ENCODE results near the gene HEMK1. TPM values are rescaled to one million over a fixed set of nuclear protein-coding genes. Genes with fewer than 3 reads are reported as not detected.

Gene HEMK1
- total RNA-seq, 2 experiments from 2014 or later, result 27.0 to 30.4 TPM

DNA sequence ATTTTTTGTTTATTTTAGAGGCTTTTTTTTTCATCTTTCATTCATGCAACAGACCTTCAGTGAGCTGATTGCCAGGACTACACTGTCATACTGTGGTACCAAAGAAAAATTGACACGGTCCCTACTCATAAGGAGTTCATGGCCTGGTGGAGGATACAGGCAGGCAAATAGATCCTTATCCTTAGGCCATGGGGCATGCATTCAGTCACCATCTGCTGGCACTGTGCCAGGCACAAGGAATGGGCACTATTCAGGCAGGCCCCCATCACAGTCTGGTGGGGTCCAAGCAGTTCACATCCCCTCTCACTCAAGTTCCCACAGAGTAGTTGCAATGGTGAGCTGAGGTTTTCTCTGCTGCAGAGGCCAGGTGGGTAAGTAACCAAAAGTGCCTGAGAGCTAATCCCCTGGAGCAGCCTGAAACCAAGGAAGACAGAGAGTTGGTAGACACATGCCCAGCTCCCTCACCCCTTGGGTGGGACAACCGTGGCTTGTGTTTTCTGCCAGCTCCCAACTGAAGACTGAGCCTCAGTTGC, 25.0 kb downstream of the HEMK1 start:
- Mint-ChIP-seq H3K4me1 (ENCODE audit: low read depth) (peaks cover 69% of the 10 kb centered on the region), H3K9me3 (no peaks in the 10 kb centered on the region), H3K27ac (peak overlapping the region; percentile 59), H3K4me3 (no peak overlapping the region), H3K27me3 (ENCODE audit: low read depth) (no peaks in the 10 kb centered on the region), H3K36me3 (ENCODE audit: low read depth) (no peaks in the 10 kb centered on the region)
- DNase-seq, result no peak
- intact Hi-C loops (cut with micrococcal nuclease), result loop anchor here (10.0 kb wide), 1 partner anchor 1460 kb away; the partner anchor contains the start of gene DUSP7
- CTCF ChIA-PET, result interaction anchor here (0.8 to 10.7 kb wide), 5 partner anchors 9 to 22 kb away, joined by 3 to 243 read pairs (median 6); partner anchors contain the start of genes CISH and MAPKAPK3

DNA sequence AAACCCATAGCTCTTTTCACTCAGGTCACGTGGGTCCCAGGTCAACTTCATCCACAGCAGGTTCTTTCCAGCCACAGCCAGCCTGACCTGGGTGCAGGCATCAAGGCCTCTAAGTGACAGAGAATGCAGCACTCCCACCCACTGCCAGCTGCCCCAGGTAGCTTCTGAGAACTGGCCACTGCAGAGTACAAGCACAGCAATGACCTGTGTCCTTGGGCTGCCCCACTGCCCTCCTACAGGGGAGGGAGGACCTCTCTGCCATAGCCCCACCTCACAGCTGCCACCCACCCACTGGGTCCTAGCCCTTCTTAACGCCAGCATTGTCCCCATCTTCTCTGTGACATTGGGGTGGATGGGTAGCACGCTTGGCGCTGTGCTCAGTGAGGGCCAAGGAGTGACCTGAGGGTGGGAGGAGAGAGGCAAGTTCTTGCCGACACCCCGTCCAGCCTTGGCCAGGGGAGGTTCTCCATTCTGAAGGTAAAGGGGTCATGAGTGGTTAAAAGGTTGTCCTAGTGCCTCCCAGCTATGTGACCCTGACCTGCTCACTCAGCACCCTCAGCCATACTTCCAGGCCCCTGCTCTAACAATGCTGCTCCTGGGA, 29.9 kb downstream of the HEMK1 start:
- Mint-ChIP-seq H3K27ac (peak overlapping the region; percentile 100), H3K9me3 (no peaks in the 10 kb centered on the region), H3K27me3 (ENCODE audit: low read depth) (no peaks in the 10 kb centered on the region), H3K4me1 (ENCODE audit: low read depth) (peaks cover 72% of the 10 kb centered on the region), H3K4me3 (no peak overlapping the region), H3K36me3 (ENCODE audit: low read depth) (peaks cover 9% of the 10 kb centered on the region)
- intact Hi-C loops (cut with micrococcal nuclease), result loop anchor here (10.0 kb wide), 1 partner anchor 1456 kb away; the partner anchor contains the start of gene DUSP7
- no peak for DNase-seq
- CTCF ChIA-PET, result interaction anchor here (0.5 to 7.8 kb wide), 5 partner anchors 9 to 28 kb away, joined by 3 to 95 read pairs (median 7); partner anchors contain the start of genes CISH and MAPKAPK3

DNA sequence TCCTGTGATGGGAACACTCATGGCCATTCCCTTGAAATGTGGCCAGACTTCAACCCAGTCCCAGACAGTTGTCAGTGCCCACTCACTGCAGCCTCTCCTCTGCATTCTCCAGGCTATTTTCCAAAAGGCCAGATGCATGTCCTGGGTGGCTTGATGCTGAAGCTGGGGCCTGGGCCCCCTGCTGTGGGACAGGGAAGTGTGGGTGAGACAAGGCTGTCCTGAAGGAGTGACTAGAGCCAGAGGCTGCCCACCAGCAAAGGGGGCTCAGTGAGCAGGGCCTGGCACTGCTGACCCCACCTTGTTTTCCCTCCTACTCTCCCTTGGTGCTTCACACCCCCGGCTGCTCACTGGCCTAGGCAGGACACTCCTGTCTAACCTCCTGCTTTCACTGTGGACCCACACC, 30.4 kb downstream of the HEMK1 start:
- CTCF ChIA-PET, result interaction anchor here (1.7 to 7.8 kb wide), 3 partner anchors 10 to 29 kb away, joined by 7 to 95 read pairs (median 94); partner anchors contain the start of genes CISH and MAPKAPK3
- Mint-ChIP-seq H3K27ac (peak overlapping the region; percentile 100), H3K27me3 (ENCODE audit: low read depth) (no peaks in the 10 kb centered on the region), H3K9me3 (no peaks in the 10 kb centered on the region), H3K4me3 (peak overlapping the region; percentile 36), H3K4me1 (ENCODE audit: low read depth) (peaks cover 72% of the 10 kb centered on the region), H3K36me3 (ENCODE audit: low read depth) (peaks cover 13% of the 10 kb centered on the region)
- no peak for DNase-seq
- intact Hi-C loops (cut with micrococcal nuclease), result loop anchor here (10.0 kb wide), 1 partner anchor 1455 kb away; the partner anchor contains the start of gene DUSP7

DNA sequence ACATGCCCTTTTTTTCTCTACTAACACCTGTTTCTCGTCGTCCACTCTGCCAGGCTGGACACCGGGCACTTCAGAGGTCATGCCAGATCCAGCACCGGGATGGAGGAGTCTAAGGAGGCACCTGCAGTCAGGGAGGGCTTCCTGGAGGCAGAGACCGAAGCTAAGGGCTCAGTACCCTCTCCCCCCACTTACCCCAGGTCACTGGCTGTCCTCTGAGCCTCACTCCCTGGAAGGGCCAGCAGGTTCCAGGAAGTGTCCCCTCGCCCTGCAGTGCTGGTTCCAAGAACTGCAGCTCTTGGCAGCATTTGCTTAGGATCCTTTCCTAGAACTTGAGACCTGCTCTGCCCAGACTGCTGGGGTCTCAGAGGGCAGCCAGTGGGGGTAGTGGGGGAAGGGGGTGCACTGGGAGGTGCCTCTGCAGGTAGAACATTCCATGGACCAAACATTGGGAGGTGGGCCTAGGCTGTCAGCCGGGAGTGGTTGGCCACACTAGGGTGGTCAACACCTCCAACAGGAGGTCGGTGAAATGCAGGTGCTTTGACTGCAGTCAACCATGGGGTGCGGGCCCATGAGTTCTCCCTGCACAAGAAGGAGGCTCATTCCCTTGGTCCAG, 30.9 kb downstream of the HEMK1 start:
- H3K27ac Mint-ChIP-seq, result peak overlapping the region; percentile 100
- no peaks in the 10 kb centered on the region for H3K27me3 Mint-ChIP-seq (ENCODE audit: low read depth)
- peak overlapping the region; percentile 36 for H3K4me3 Mint-ChIP-seq
- H3K4me1 Mint-ChIP-seq (ENCODE audit: low read depth), result peaks cover 72% of the 10 kb centered on the region
- H3K9me3 Mint-ChIP-seq, result no peaks in the 10 kb centered on the region
- peaks cover 17% of the 10 kb centered on the region for H3K36me3 Mint-ChIP-seq (ENCODE audit: low read depth)
- intact Hi-C loops (cut with micrococcal nuclease), result no loop called here
- DNase-seq, result peak; percentile 12
- CTCF ChIA-PET, result interaction anchor here (5.4 to 11.1 kb wide), 3 partner anchors 10 to 28 kb away, joined by 94 to 234 read pairs (median 95); partner anchors contain the start of genes C3orf18, CISH, HEMK1 and MAPKAPK3

DNA sequence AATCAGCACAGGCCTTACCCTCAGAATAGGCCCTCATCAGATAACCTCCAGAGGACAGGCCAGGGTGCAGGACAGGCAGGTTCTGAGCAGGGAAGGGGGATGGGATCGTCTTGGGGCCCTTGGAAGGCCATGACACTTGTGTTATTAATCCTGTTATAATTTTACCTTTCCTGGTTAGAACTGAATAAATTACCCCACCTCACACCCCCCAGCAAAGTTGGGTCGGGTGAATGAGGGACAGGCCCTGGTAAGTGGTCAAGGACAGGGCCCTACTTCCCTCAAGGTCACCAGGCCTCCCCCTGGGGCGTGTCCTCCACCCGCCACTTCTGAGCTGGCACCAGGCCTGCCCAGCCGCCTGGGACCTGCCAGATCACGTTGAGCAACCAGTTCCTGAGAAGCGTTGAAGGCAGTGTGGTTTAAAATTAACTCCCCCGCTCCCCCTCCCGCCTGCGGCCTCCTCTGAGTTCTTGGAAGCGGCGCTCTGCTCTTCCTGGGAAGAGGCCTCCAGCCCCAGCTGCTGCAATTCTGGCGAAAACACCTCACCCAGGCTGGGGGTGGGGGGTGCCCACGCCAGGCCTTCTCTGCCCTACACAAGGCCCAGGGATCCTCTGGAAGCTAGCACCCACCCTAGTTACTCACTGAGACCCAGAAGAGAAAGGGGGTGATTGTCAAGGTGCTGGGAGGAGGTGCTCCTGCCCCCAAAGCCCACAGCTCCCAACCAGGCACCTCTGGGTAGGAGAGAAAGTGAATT, 31.7 kb downstream of the HEMK1 start:
- DNase-seq, result peak; percentile 95
- peaks cover 25% of the 10 kb centered on the region for H3K36me3 Mint-ChIP-seq (ENCODE audit: low read depth)
- H3K4me1 Mint-ChIP-seq (ENCODE audit: low read depth), result peaks cover 74% of the 10 kb centered on the region
- H3K27ac Mint-ChIP-seq, result peak overlapping the region; percentile 100
- no peaks in the 10 kb centered on the region for H3K9me3 Mint-ChIP-seq
- intact Hi-C loops (cut with micrococcal nuclease), result loop anchor here (1.0 kb wide), 4 partner anchors 10 to 242 kb away; partner anchors contain the start of genes CISH and TMEM115
- H3K4me3 Mint-ChIP-seq, result peak overlapping the region; percentile 68
- H3K27me3 Mint-ChIP-seq (ENCODE audit: low read depth), result no peaks in the 10 kb centered on the region
- CTCF ChIA-PET, result interaction anchor here (5.4 to 11.1 kb wide), 3 partner anchors 11 to 29 kb away, joined by 94 to 234 read pairs (median 95); partner anchors contain the start of genes C3orf18, CISH, HEMK1 and MAPKAPK3

DNA sequence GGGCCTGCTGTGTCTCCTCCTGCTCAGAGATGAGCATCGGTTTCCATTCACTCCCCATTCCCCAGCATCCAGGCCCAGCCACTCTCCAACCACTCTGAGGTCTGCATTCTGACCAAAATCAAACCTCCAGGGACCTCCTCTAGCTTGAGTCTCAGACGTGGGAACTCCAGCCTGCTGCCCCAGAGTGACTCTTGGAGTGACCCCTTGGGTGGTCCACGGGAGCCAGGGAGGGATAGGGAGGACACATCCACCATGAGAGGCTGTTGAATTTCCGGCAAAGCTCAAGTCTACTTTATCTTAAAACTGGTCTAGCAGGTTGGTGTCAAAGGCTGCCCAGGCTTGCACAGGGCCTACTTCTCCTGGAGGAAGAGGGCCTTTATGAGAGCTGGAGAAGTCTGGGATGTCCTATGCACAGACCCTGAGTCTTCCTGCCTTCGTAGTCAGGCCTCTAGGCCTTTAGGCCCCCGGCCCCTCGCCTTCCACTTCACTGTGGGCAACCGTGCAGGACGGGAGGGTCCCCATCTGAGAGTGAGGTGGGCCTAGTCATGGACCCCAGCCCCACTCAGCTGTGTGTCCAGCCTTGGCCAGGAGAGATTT, 33.4 kb downstream of the HEMK1 start:
- intact Hi-C loops (cut with micrococcal nuclease), result no loop called here
- H3K27ac Mint-ChIP-seq, result peak overlapping the region; percentile 100
- H3K9me3 Mint-ChIP-seq, result no peaks in the 10 kb centered on the region
- H3K4me1 Mint-ChIP-seq (ENCODE audit: low read depth), result peaks cover 84% of the 10 kb centered on the region
- no peaks in the 10 kb centered on the region for H3K27me3 Mint-ChIP-seq (ENCODE audit: low read depth)
- H3K4me3 Mint-ChIP-seq, result peak overlapping the region; percentile 68
- peak; percentile 17 for DNase-seq
- H3K36me3 Mint-ChIP-seq (ENCODE audit: low read depth), result peaks cover 41% of the 10 kb centered on the region
- CTCF ChIA-PET, result interaction anchor here (1.1 to 11.1 kb wide), 5 partner anchors 10 to 31 kb away, joined by 3 to 234 read pairs (median 94); partner anchors contain the start of genes C3orf18, CISH, HEMK1 and MAPKAPK3

DNA sequence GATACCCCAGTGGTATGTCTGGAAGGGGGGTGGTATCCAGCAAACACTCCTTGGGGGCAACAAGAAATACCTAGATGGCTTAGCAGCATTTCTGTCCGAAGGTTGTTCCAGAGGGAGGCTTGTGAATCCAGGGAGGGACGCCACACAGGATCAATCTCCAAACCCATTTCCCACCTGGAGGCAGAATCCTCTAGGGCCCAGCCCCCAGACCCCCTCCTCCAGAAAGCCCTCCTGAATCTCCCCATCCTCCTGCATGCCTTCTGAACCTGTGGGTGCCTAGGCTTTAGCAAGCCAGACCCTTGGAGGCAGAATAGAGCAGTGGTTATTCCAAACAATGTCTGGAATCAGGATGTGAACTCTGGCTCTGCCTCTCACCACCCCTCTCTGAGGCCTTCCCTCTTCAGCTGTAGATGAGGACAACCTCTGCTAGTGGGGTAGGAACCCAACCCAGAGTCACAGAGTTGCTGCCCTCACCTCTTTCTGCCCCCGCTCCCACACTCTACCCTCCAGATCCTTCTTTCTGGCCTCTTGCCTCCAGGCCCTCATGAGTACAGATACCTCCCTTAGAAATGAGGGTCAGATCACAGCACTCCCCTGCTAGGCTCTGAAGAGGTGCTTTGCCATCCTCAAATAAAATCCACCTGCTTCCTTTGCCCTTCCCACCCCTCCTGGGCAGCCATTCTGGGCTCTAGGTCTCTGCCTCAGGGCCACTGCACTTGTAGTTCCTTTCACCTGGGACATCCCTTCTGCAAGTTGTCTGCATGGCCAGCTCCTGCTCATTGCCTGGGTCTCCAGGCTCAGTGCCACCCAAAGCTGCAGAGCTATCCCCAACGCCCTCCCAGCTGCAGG, 34.2 kb downstream of the HEMK1 start:
- Mint-ChIP-seq H3K9me3 (no peaks in the 10 kb centered on the region), H3K36me3 (ENCODE audit: low read depth) (peaks cover 49% of the 10 kb centered on the region), H3K27me3 (ENCODE audit: low read depth) (no peaks in the 10 kb centered on the region), H3K4me1 (ENCODE audit: low read depth) (peaks cover 87% of the 10 kb centered on the region), H3K4me3 (no peak overlapping the region), H3K27ac (peak overlapping the region; percentile 100)
- CTCF ChIA-PET, result interaction anchor here (1.3 to 11.1 kb wide), 5 partner anchors 10 to 260 kb away, joined by 3 to 234 read pairs (median 94); partner anchors contain the start of genes C3orf18, CISH, HEMK1 and MAPKAPK3
- intact Hi-C loops (cut with micrococcal nuclease), result no loop called here
- peak; percentile 12 for DNase-seq

DNA sequence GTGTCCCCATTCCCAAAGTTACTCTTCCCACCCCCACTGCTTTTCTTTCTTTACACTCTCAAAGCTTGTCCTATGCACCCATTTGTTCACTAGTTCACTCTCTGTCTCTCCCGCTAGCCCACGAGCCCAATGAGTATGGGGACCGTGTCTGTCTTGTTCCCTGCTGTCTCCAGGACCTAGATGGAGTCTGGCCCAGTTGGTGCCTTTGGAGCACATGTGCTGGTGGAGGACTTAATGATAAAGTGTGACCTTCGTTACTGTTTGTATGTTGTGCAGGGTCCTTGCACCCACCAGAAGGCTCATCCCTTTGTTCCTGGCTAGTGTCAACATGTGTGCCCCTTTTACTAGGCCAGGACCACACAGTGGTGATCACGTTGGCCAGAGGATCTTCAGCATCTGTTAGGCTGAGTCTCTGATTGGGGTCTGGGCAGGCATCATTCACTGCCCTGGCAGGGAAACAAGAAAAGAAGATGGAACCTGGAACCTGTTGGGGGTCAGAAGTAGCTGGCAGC, 34.8 kb downstream of the HEMK1 start:
- intact Hi-C loops (cut with micrococcal nuclease), result no loop called here
- peak overlapping the region; percentile 100 for H3K27ac Mint-ChIP-seq
- DNase-seq, result no peak

DNA sequence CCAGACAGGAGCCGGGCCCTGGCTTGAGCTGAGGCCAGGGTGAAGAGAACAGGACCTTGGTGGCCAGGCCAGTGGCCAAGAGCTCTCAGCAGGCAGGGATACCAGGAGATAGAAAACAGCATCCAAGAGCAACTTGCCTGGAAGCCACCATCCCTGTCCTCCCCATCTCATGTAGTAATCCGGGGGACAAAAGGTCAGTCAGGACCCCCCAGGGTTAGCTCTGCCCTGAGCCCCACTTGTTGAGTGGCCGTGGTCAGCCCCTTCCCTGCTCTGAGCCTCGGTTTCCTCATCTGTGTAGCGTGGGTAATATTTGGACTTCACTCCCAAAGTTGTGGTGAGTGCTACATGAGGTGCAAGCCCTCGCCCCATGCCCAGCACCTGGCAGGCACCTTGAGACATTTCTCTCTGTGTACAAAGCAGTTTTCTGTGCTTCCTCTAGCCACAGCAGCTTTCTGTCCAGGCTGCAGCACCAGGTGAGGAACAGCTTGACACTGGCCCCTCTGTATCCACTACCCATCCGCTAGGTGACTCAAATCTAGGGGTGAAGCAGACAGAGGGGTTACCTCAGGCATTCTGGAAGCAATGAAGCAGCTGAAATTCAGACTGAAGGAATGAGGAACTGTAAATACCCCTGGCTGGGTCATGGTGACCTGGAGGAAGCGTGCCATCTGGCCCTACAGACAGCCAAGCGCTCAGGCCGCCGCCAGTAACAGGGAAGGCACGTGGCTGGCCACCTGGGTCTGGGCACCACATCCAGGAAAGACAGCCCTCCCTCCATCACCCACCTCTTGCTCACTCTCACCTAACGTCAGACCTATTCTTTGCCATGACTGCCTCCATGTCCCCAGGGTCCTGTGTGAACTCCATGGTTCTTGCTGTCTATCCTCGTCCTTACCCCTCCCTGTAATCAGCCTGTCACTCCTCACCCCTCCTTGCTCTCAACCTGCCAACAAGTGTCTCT, 35.6 kb downstream of the HEMK1 start:
- DNase-seq, result peak; percentile 46
- Mint-ChIP-seq H3K36me3 (ENCODE audit: low read depth) (peaks cover 63% of the 10 kb centered on the region), H3K4me1 (ENCODE audit: low read depth) (peaks cover 78% of the 10 kb centered on the region), H3K4me3 (peak overlapping the region; percentile 96), H3K9me3 (no peaks in the 10 kb centered on the region), H3K27me3 (ENCODE audit: low read depth) (no peaks in the 10 kb centered on the region), H3K27ac (peak overlapping the region; percentile 100)
- CTCF ChIA-PET, result interaction anchor here (0.8 to 11.1 kb wide), 10 partner anchors 8 to 261 kb away, joined by 3 to 234 read pairs (median 5); partner anchors contain the start of genes C3orf18 and HEMK1
- intact Hi-C loops (cut with micrococcal nuclease), result no loop called here

More for the DNA sequence above, 34.8 kb downstream of the HEMK1 start:
- H3K4me3 Mint-ChIP-seq, result peak overlapping the region; percentile 1
- peaks cover 85% of the 10 kb centered on the region for H3K4me1 Mint-ChIP-seq (ENCODE audit: low read depth)
- CTCF ChIA-PET, result interaction anchor here (0.9 to 11.1 kb wide), 6 partner anchors 9 to 261 kb away, joined by 3 to 234 read pairs (median 50); partner anchors contain the start of genes C3orf18, CISH, HEMK1 and MAPKAPK3
- H3K27me3 Mint-ChIP-seq (ENCODE audit: low read depth), result no peaks in the 10 kb centered on the region
- no peaks in the 10 kb centered on the region for H3K9me3 Mint-ChIP-seq
- H3K36me3 Mint-ChIP-seq (ENCODE audit: low read depth), result peaks cover 56% of the 10 kb centered on the region

Measured in activated naive CD4-positive, alpha-beta T cell treated with anti-CD3 and anti-CD28 coated beads for 36 hours (primary cell).